Activated CD4-positive, alpha-beta T cell treated with anti-CD3 and anti-CD28 coated beads for 36 hours (primary cell): ENCODE data around the gene PLCB2. TPM values are rescaled to one million over a fixed set of nuclear protein-coding genes. Genes with fewer than 3 reads are reported as not detected.

Source experiments
- ATAC-seq: fragments of 200-7000 bp; cut with Tn5 transposase; one replicate; pipeline ENCODE4 v1.10.0; 2021; ENCODE audit warnings: mild to moderate bottlenecking, moderate library complexity
- CTCF ChIA-PET: fragments of 350-600 bp; sonication (Branson Sonifier 250); formaldehyde crosslinking; loops from one replicate; lab custom pipeline; 2021; ENCODE audit warnings: antibody characterized with exemption; lab: Charles Lee
- POLR2A ChIA-PET: fragments of 350-600 bp; sonication (Branson Sonifier 250); formaldehyde crosslinking; loops from one replicate; lab custom pipeline; 2021; ENCODE audit warnings: antibody characterized with exemption, inconsistent platforms; lab: Charles Lee
- DNase-seq: peaks from one replicate; pipeline ENCODE4 v3.0.0-alpha.2; 2020
- H3K27ac Mint-ChIP-seq: one replicate; pipeline ENCODE4 v1.8.0; 2021; ENCODE audit warnings: mixed read lengths
- H3K27me3 Mint-ChIP-seq: one replicate; pipeline ENCODE4 v1.8.0; 2021; ENCODE audit warnings: mixed read lengths
- H3K36me3 Mint-ChIP-seq: one replicate; pipeline ENCODE4 v1.8.0; 2021; ENCODE audit warnings: low read depth, mixed read lengths
- H3K4me1 Mint-ChIP-seq: one replicate; pipeline ENCODE4 v1.8.0; 2021; ENCODE audit warnings: mixed read lengths
- H3K4me3 Mint-ChIP-seq: one replicate; pipeline ENCODE4 v1.8.0; 2021; ENCODE audit warnings: mild to moderate bottlenecking, moderate library complexity, mixed read lengths
- H3K9me3 Mint-ChIP-seq: one replicate; pipeline ENCODE4 v1.8.0; 2021; ENCODE audit warnings: low read depth, mixed read lengths
- intact Hi-C, 2 experiments: fragments of 100-400 bp; cut with DNase I in 1 of 2; cut with micrococcal nuclease in 1 of 2; formaldehyde crosslinking; loops; one replicate each; pipeline versions ENCODE4 v1.14.2 to v1.15.1; 2022 to 2024; cut with DNase I, micrococcal nuclease
- total RNA-seq, 2 experiments: library from RNA; stranded (reverse); gene quantifications; one replicate each; pipeline ENCODE4 v1.2.3, GENCODE V29; 2021

PLCB2 gene
- total RNA-seq, 2 experiments from 2014 or later, result 67.9 to 86.8 TPM

GRCh38 chr15:40241269-40242212, 66.2 kb downstream of the PLCB2 start:
- H3K9me3 Mint-ChIP-seq, result no peaks in the 10 kb centered on the region
- no peak overlapping the region for H3K4me3 Mint-ChIP-seq
- ATAC-seq (no peak), DNase-seq (no peak)
- no peak overlapping the region for H3K27ac Mint-ChIP-seq
- H3K4me1 Mint-ChIP-seq, result peaks cover 7% of the 10 kb centered on the region
- POLR2A ChIA-PET, result no interaction called here
- peaks cover 15% of the 10 kb centered on the region for H3K27me3 Mint-ChIP-seq
- CTCF ChIA-PET, result interaction anchor here (0.6 to 2.8 kb wide), 6 partner anchors 24 to 1713 kb away, joined by 3 to 17 read pairs (median 4); no protein-coding TSS in a partner anchor
- no peaks in the 10 kb centered on the region for H3K36me3 Mint-ChIP-seq
- intact Hi-C loops, result no loop called here

GRCh38 chr15:40240619-40241221, 67.0 kb downstream of the PLCB2 start:
- no peak for ATAC-seq
- intact Hi-C loops, result no loop called here
- Mint-ChIP-seq H3K27me3 (peaks cover 15% of the 10 kb centered on the region), H3K4me1 (peaks cover 7% of the 10 kb centered on the region), H3K4me3 (no peak overlapping the region), H3K27ac (no peak overlapping the region), H3K36me3 (no peaks in the 10 kb centered on the region), H3K9me3 (no peaks in the 10 kb centered on the region)
- ChIA-PET CTCF (interaction anchor here (0.7 to 2.8 kb wide), 7 partner anchors 24 to 618 kb away, joined by 3 to 17 read pairs (median 5); no protein-coding TSS in a partner anchor), POLR2A (interaction anchor here (0.5 kb wide), 1 partner anchor 93 kb away, joined by 3 read pairs; no protein-coding TSS in a partner anchor)
- no peak for DNase-seq

- DNase-seq (no peak), ATAC-seq (no peak)
- Mint-ChIP-seq H3K27ac (no peak overlapping the region), H3K4me3 (no peak overlapping the region), H3K9me3 (no peaks in the 10 kb centered on the region), H3K36me3 (no peaks in the 10 kb centered on the region), H3K4me1 (peaks cover 7% of the 10 kb centered on the region), H3K27me3 (peaks cover 15% of the 10 kb centered on the region)
- intact Hi-C loops, result no loop called here
- CTCF ChIA-PET, result interaction anchor here (0.6 to 2.2 kb wide), 8 partner anchors 23 to 619 kb away, joined by 3 to 8 read pairs (median 3); no protein-coding TSS in a partner anchor
- POLR2A ChIA-PET, result interaction anchor here (0.5 to 0.6 kb wide), 2 partner anchors 94 to 171 kb away, joined by 3 read pairs; no protein-coding TSS in a partner anchor
Observed at GRCh38 chr15:40239693-40240618, 67.8 kb downstream of the PLCB2 start.

- ATAC-seq, result no peak
Observed at GRCh38 chr15:40239404-40239692, 68.4 kb downstream of the PLCB2 start.

GRCh38 chr15:40238532-40239403, 69.0 kb downstream of the PLCB2 start, which contains the start of gene PAK6:
PAK6 (plus strand) TSS chr15:40239063; CDS start chr15:40264786, 25,723 bp downstream.
- peaks cover 7% of the 10 kb centered on the region for H3K4me1 Mint-ChIP-seq
- ChIA-PET POLR2A (no interaction called here), CTCF (interaction anchor here (0.7 to 2.1 kb wide), 11 partner anchors 11 to 106 kb away, joined by 3 to 9 read pairs (median 4); no protein-coding TSS in a partner anchor)
- no peak within 1 kb of the TSS for H3K4me3 Mint-ChIP-seq
- ATAC-seq (peak; percentile 95), DNase-seq (peak; percentile 76)
- H3K27ac Mint-ChIP-seq, result peak within 1 kb of the TSS; percentile 13
- H3K9me3 Mint-ChIP-seq, result no peaks in the 10 kb centered on the region
- intact Hi-C loops, result no loop called here
- peaks cover 15% of the 10 kb centered on the region for H3K27me3 Mint-ChIP-seq
- H3K36me3 Mint-ChIP-seq, result no peaks in the 10 kb centered on the region

More at GRCh38 chr15:40239404-40239692, 68.4 kb downstream of the PLCB2 start:
- DNase-seq, result no peak
- POLR2A ChIA-PET, result no interaction called here
- CTCF ChIA-PET, result interaction anchor here (0.7 to 2.1 kb wide), 9 partner anchors 11 to 105 kb away, joined by 3 to 9 read pairs (median 6); no protein-coding TSS in a partner anchor
- peaks cover 7% of the 10 kb centered on the region for H3K4me1 Mint-ChIP-seq
- H3K4me3 Mint-ChIP-seq, result no peak overlapping the region
- intact Hi-C loops, result no loop called here
- peaks cover 15% of the 10 kb centered on the region for H3K27me3 Mint-ChIP-seq
- H3K36me3 Mint-ChIP-seq, result no peaks in the 10 kb centered on the region
- no peak overlapping the region for H3K27ac Mint-ChIP-seq
- H3K9me3 Mint-ChIP-seq, result no peaks in the 10 kb centered on the region

Other genes with a start within 250 kb of the PLCB2 start
- gene BMF, start 199.1 kb downstream of the PLCB2 start, total RNA-seq, result 1 to 10 TPM; 7.6 to 8.4 TPM
- gene BUB1B, start 146.9 kb downstream of the PLCB2 start, total RNA-seq, result 10 to 100 TPM; 95.3 to 99.5 TPM
- under 1 TPM; 0.30 to 0.53 TPM for gene PAK6, start 68.9 kb downstream of the PLCB2 start, total RNA-seq
- not detected for gene ANKRD63, start 24.9 kb downstream of the PLCB2 start, total RNA-seq
- gene INAFM2, start 15.8 kb upstream of the PLCB2 start, total RNA-seq, result 10 to 100 TPM in 1 of 2 experiments, 1 to 10 TPM in 1; 9.9 to 11.2 TPM
- gene CCDC9B, start 33.0 kb upstream of the PLCB2 start, total RNA-seq, result under 1 TPM; 0.65 to 0.98 TPM
- gene PHGR1, start 43.1 kb upstream of the PLCB2 start, total RNA-seq, result not detected
- under 1 TPM; 0.02 to 0.04 TPM for gene DISP2, start 50.3 kb upstream of the PLCB2 start, total RNA-seq
- gene KNSTRN, start 74.8 kb upstream of the PLCB2 start, total RNA-seq, result 10 to 100 TPM; 56.2 to 58.8 TPM
- gene IVD, start 97.9 kb upstream of the PLCB2 start, total RNA-seq, result 10 to 100 TPM; 30.8 to 46.2 TPM
- gene BAHD1, start 133.0 kb upstream of the PLCB2 start, total RNA-seq, result 10 to 100 TPM; 15.3 to 16.7 TPM
- gene CHST14, start 163.0 kb upstream of the PLCB2 start, total RNA-seq, result 1 to 10 TPM; 5.4 to 6.2 TPM